Fibroblast of the conjunctiva (primary cell): ENCODE data around the gene CNOT3.
A peak's percentile ranks its signal among the peaks of the same experiment; 100 is the strongest.
"Not testable (repeated sequence)": the region's sequence is repeated elsewhere in the genome, so short reads cannot be mapped to it uniquely, and the experiment has no call there.

Experiments used
- DNase-seq: peaks from one replicate; pipeline ENCODE4 v3.0.0-alpha.2; 2010; ENCODE audit warnings: low read depth

CNOT3 gene

GRCh38 chr19:54137699-54138488, at the start of gene CNOT3:
Gene CNOT3, plus strand, starts transcription at chr19:54137762. Its CDS starts 5,217 bp downstream, at chr19:54142979.
- DNase-seq: no peak

GRCh38 chr19:54094426-54095000, 43.0 kb upstream of the CNOT3 start:
- no peak for DNase-seq

GRCh38 chr19:54095136-54095858, 42.3 kb upstream of the CNOT3 start:
- DNase-seq: no peak

- not testable (repeated sequence) for DNase-seq
Observed at GRCh38 chr19:54095859-54096616, 41.5 kb upstream of the CNOT3 start.

- peak; percentile 20 for DNase-seq
Observed at GRCh38 chr19:54096617-54097106, 40.9 kb upstream of the CNOT3 start.

GRCh38 chr19:54099190-54099902, 38.2 kb upstream of the CNOT3 start:
- DNase-seq: no peak

GRCh38 chr19:54099903-54100255, 37.7 kb upstream of the CNOT3 start:
- DNase-seq: not testable (repeated sequence)

- DNase-seq: no peak
Observed at GRCh38 chr19:54100561-54100960, 37.0 kb upstream of the CNOT3 start, which contains the start of gene OSCAR. Gene OSCAR, minus strand, starts transcription at chr19:54100803. Its CDS starts 11 bp downstream, at chr19:54100792.

GRCh38 chr19:54102421-54103169, 35.0 kb upstream of the CNOT3 start, which contains the start of gene NDUFA3:
Gene NDUFA3, plus strand, starts transcription at chr19:54102855. Its CDS starts 24 bp downstream, at chr19:54102879.
- peak; percentile 98 for DNase-seq

- no peak for DNase-seq
Observed at GRCh38 chr19:54104998-54105715, 32.4 kb upstream of the CNOT3 start.

GRCh38 chr19:54105796-54106195, 31.8 kb upstream of the CNOT3 start:
- no peak for DNase-seq

GRCh38 chr19:54106716-54107115, 30.8 kb upstream of the CNOT3 start:
- DNase-seq: no peak

- DNase-seq: no peak
Observed at GRCh38 chr19:54107876-54108490, 29.6 kb upstream of the CNOT3 start.

GRCh38 chr19:54108496-54108895, 29.1 kb upstream of the CNOT3 start:
- no peak for DNase-seq

GRCh38 chr19:54109651-54110050, 27.9 kb upstream of the CNOT3 start:
- DNase-seq: no peak

GRCh38 chr19:54114340-54115108, 23.0 kb upstream of the CNOT3 start:
- DNase-seq: no peak

- DNase-seq: peak; percentile 89
Observed at GRCh38 chr19:54115109-54116063, 22.2 kb upstream of the CNOT3 start, which contains the start of the genes PRPF31 and TFPT. Gene PRPF31, plus strand, starts transcription at chr19:54115754. Its CDS starts 2,525 bp downstream, at chr19:54118279. Gene TFPT, minus strand, starts transcription at chr19:54115657. Its CDS starts 388 bp downstream, at chr19:54115269.
